ENCODE measurements around the gene ADGRD1.

DNA sequence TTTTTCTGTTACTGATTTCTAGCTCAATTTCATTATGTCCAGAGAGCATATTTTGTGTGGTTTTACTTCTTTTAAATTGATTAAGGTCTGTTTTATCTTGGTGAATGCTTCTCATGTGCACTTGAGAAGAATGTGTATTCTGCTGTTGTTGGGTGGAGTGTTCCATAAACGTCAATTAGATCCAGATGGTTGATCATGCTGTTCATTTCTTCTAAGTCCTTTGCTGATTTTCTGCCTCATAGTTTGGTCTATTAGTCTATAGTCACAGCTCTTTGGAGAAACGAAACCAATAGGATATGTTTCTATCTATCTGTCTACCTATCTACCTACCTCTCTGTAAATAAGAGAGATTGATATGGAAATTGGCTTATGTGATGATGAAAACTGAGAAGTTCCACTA is 17.1 kb upstream of the ADGRD1 start:
- TF ChIP-seq, protein P1, sequence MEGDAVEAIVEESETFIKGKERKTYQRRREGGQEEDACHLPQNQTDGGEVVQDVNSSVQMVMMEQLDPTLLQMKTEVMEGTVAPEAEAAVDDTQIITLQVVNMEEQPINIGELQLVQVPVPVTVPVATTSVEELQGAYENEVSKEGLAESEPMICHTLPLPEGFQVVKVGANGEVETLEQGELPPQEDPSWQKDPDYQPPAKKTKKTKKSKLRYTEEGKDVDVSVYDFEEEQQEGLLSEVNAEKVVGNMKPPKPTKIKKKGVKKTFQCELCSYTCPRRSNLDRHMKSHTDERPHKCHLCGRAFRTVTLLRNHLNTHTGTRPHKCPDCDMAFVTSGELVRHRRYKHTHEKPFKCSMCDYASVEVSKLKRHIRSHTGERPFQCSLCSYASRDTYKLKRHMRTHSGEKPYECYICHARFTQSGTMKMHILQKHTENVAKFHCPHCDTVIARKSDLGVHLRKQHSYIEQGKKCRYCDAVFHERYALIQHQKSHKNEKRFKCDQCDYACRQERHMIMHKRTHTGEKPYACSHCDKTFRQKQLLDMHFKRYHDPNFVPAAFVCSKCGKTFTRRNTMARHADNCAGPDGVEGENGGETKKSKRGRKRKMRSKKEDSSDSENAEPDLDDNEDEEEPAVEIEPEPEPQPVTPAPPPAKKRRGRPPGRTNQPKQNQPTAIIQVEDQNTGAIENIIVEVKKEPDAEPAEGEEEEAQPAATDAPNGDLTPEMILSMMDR (IDR thresholded peaks at IDR 0.05; ENCODE audit: insufficient read depth, low read length): no peak
- TF ChIP-seq SPI1 (IDR thresholded peaks at IDR 0.05; ENCODE audit: borderline replicate concordance, low read depth) (no peak), POLR2AphosphoS5 (IDR thresholded peaks at IDR 0.05; ENCODE audit: low read depth) (no peak)
